ENCODE measurements around the gene RERE.
"Not testable (repeated sequence)": the region's sequence is repeated elsewhere in the genome, so short reads cannot be mapped to it uniquely, and the experiment has no call there.

RERE gene

GRCh38 chr1:8796812-8797211, 20.6 kb downstream of the RERE start:
- DNase-seq: no peak

- no peak for DNase-seq
These were observed 22.8 kb downstream of the RERE start for GRCh38 chr1:8794605-8795004.

- no peak for DNase-seq
These were observed 25.6 kb downstream of the RERE start for GRCh38 chr1:8791819-8792218.

- DNase-seq: no peak
These were observed 26.5 kb downstream of the RERE start for GRCh38 chr1:8790987-8791386.

GRCh38 chr1:8790478-8790877, 27.0 kb downstream of the RERE start:
- DNase-seq: no peak

GRCh38 chr1:8789314-8790214, 27.9 kb downstream of the RERE start:
- DNase-seq: no peak

- no peak for DNase-seq
These were observed 30.2 kb downstream of the RERE start for GRCh38 chr1:8787218-8787617.

GRCh38 chr1:8786204-8786603, 31.2 kb downstream of the RERE start:
- not testable (repeated sequence) for DNase-seq

- DNase-seq: no peak
These were observed 34.5 kb downstream of the RERE start for GRCh38 chr1:8782955-8783354.

GRCh38 chr1:8782001-8782620, 35.3 kb downstream of the RERE start:
- DNase-seq: no peak

- DNase-seq: no peak
These were observed 37.0 kb downstream of the RERE start for GRCh38 chr1:8780405-8780804.

- no peak for DNase-seq
These were observed 39.6 kb downstream of the RERE start for GRCh38 chr1:8777867-8778266.

GRCh38 chr1:8776104-8776503, 41.3 kb downstream of the RERE start:
- no peak for DNase-seq

- no peak for DNase-seq
These were observed 50.4 kb downstream of the RERE start for GRCh38 chr1:8767006-8767405.

GRCh38 chr1:8765198-8765597, 52.2 kb downstream of the RERE start:
- no peak for DNase-seq

GRCh38 chr1:8764293-8764937, 53.0 kb downstream of the RERE start:
- DNase-seq: no peak

- DNase-seq: no peak
These were observed 53.6 kb downstream of the RERE start for GRCh38 chr1:8763888-8764287.

- no peak for DNase-seq
These were observed 62.4 kb downstream of the RERE start for GRCh38 chr1:8754993-8755392.

GRCh38 chr1:8754247-8754650, 63.2 kb downstream of the RERE start:
- no peak for DNase-seq

- DNase-seq: no peak
These were observed 63.7 kb downstream of the RERE start for GRCh38 chr1:8753736-8754135.

- no peak for DNase-seq
These were observed 64.3 kb downstream of the RERE start for GRCh38 chr1:8752921-8753713.

- no peak for DNase-seq
These were observed 65.0 kb downstream of the RERE start for GRCh38 chr1:8752411-8752810.

- no peak for DNase-seq
These were observed 65.5 kb downstream of the RERE start for GRCh38 chr1:8751984-8752383.

Measured in activated gamma-delta T cell treated with Interleukin-2 at 50 U/mL for 16 hours (primary cell).